ENCODE results near the gene ZNF525. TPM values are rescaled to one million over a fixed set of nuclear protein-coding genes. Genes with fewer than 3 reads are reported as not detected.

ZNF525 gene
- total and polyA plus RNA-seq, 9 of the 15 experiments (the other 6 are each of a cell fraction or from before 2014, with no cell fraction given): 1.5 to 12.0 (median 6.7) TPM

GRCh38 chr19:53372196-53372595 lies 6.7 kb downstream of the ZNF525 start:
- in situ Hi-C loops (cut with MboI): no loop called here
- Histone ChIP-seq H3K4me3 (no peak overlapping the region), H3K79me2 (ENCODE audit: control insufficient read depth, insufficient read depth, low read length) (no peaks in the 10 kb centered on the region), H3K9ac (ENCODE audit: insufficient read depth in 1 of 2, low read depth in 2 of 2, low read length in 2 of 2) (no peak overlapping the region), H3K27ac (ENCODE audit: extremely low read depth, low read depth, low read length) (no peak overlapping the region), H3K4me1 (replicated peaks in 1 of 2; ENCODE audit: control insufficient read depth in 2 of 2, insufficient read depth in 2 of 2, low read length in 2 of 2) (no peaks in the 10 kb centered on the region; a peak in 1 of 5 replicates), H2AFZ (ENCODE audit: low read depth, low read length) (no peak overlapping the region), H3K9me1 (ENCODE audit: control insufficient read depth, insufficient read depth, low read length) (no peaks in the 10 kb centered on the region), H3K36me3 (ENCODE audit: control insufficient read depth, insufficient read depth, low read length) (0 out of 3 replicates have a peak, but pooled peaks cover 2% of the 10 kb centered on the region), H3K9me3 (replicated peaks; ENCODE audit: control insufficient read depth, insufficient read depth, low read depth, low read length) (no peaks in the 10 kb centered on the region), H4K20me1 (replicated peaks; ENCODE audit: control insufficient read depth, insufficient read depth, low read length) (no peaks in the 10 kb centered on the region), H3K4me2 (ENCODE audit: insufficient read depth, low read length) (no peak overlapping the region), H3K27me3 (ENCODE audit: control insufficient read depth in 2 of 2, insufficient read depth in 2 of 2, low read length in 2 of 2) (no peaks in the 10 kb centered on the region)
- FAIRE-seq (no peak), DNase-seq (ENCODE audit: extremely low read depth in 1 of 4, low spot score in 3 of 4) (no peak), ATAC-seq (no peak)
- CTCF ChIA-PET (ENCODE audit: low intra/inter-chr PET ratio): no interaction called here
- WGBS (ENCODE audit: insufficient coverage, low coverage, missing lambda C conversion rate): 20% methylated on average over 4 of the region's 4 CpGs
- no TSS peak for BruUV-seq (replicated peaks)
- intact Hi-C loops (cut with micrococcal nuclease): no loop called here
- POLR2A ChIA-PET: no interaction called here
- TF ChIP-seq NFATC3 (IDR thresholded peaks at IDR 0.05): no peak
- no peak for TF ChIP-seq RBM25 (IDR thresholded peaks at IDR 0.05; ENCODE audit: low read depth, low read length, severe bottlenecking)
- no peak for TF ChIP-seq ZBED1 (IDR thresholded peaks at IDR 0.05)
- TF ChIP-seq ZBTB2 (IDR thresholded peaks at IDR 0.05): no peak
- no peak for TF ChIP-seq PTRF (tag; IDR thresholded peaks at IDR 0.05)
- no peak for TF ChIP-seq KLF6 (CRISPR knock-in tag; IDR thresholded peaks at IDR 0.05; ENCODE audit: borderline replicate concordance)
- no peak for TF ChIP-seq ZNF77 (CRISPR knock-in tag; IDR thresholded peaks at IDR 0.05)
- no peak for TF ChIP-seq E2F1 (CRISPR knock-in tag; IDR thresholded peaks at IDR 0.05)
- TF ChIP-seq ZNF224 (CRISPR knock-in tag; IDR thresholded peaks at IDR 0.05): no peak
- TF ChIP-seq HDAC3 (IDR thresholded peaks at IDR 0.05; ENCODE audit: borderline replicate concordance, partially characterized antibody): no peak
- TF ChIP-seq SRSF3 (IDR thresholded peaks at IDR 0.05; ENCODE audit: insufficient read depth, low read length): no peak
- TF ChIP-seq MTF1 (CRISPR knock-in tag; IDR thresholded peaks at IDR 0.05; ENCODE audit: borderline replicate concordance): no peak
- TF ChIP-seq, protein P1, sequence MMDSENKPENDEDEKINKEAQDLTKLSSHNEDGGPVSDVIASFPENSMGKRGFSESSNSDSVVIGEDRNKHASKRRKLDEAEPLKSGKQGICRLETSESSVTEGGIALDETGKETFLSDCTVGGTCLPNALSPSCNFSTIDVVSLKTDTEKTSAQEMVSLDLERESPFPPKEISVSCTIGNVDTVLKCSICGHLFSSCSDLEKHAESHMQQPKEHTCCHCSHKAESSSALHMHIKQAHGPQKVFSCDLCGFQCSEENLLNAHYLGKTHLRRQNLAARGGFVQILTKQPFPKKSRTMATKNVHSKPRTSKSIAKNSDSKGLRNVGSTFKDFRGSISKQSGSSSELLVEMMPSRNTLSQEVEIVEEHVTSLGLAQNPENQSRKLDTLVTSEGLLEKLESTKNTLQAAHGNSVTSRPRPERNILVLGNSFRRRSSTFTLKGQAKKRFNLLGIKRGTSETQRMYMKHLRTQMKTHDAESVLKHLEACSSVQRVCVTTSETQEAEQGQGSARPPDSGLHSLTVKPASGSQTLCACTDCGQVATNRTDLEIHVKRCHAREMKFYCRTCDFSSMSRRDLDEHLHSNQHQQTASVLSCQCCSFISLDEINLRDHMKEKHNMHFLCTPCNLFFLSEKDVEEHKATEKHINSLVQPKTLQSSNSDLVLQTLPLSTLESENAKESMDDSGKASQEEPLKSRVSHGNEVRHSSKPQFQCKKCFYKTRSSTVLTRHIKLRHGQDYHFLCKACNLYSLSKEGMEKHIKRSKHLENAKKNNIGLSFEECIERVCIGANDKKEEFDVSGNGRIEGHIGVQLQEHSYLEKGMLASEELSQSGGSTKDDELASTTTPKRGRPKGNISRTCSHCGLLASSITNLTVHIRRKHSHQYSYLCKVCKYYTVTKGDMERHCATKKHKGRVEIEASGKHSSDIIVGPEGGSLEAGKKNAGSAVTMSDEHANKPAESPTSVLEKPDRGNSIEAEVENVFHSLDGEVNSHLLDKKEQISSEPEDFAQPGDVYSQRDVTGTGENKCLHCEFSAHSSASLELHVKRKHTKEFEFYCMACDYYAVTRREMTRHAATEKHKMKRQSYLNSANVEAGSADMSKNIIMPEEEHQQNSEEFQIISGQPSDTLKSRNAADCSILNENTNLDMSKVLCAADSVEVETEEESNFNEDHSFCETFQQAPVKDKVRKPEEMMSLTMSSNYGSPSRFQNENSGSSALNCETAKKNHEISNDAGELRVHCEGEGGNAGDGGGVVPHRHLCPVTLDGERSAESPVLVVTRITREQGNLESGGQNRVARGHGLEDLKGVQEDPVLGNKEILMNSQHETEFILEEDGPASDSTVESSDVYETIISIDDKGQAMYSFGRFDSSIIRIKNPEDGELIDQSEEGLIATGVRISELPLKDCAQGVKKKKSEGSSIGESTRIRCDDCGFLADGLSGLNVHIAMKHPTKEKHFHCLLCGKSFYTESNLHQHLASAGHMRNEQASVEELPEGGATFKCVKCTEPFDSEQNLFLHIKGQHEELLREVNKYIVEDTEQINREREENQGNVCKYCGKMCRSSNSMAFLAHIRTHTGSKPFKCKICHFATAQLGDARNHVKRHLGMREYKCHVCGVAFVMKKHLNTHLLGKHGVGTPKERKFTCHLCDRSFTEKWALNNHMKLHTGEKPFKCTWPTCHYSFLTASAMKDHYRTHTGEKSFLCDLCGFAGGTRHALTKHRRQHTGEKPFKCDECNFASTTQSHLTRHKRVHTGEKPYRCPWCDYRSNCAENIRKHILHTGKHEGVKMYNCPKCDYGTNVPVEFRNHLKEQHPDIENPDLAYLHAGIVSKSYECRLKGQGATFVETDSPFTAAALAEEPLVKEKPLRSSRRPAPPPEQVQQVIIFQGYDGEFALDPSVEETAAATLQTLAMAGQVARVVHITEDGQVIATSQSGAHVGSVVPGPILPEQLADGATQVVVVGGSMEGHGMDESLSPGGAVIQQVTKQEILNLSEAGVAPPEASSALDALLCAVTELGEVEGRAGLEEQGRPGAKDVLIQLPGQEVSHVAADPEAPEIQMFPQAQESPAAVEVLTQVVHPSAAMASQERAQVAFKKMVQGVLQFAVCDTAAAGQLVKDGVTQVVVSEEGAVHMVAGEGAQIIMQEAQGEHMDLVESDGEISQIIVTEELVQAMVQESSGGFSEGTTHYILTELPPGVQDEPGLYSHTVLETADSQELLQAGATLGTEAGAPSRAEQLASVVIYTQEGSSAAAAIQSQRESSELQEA (IDR thresholded peaks at IDR 0.05; ENCODE audit: low read depth): no peak
- TF ChIP-seq MBD2 (IDR thresholded peaks at IDR 0.05; ENCODE audit: borderline replicate concordance, low read depth): no peak

All from K562 (cell line).